ENCODE data around the gene PRMT2.
"Not testable (repeated sequence)": the region's sequence is repeated elsewhere in the genome, so short reads cannot be mapped to it uniquely, and the experiment has no call there.

The PRMT2 gene

GRCh38 chr21:46676542-46676941 is 41.1 kb downstream of the PRMT2 start:
- not testable (repeated sequence) for DNase-seq

- not testable (repeated sequence) for DNase-seq
These were observed 46.1 kb downstream of the PRMT2 start for GRCh38 chr21:46681593-46681992.

GRCh38 chr21:46698652-46699051 is 63.2 kb downstream of the PRMT2 start:
- DNase-seq, result not testable (repeated sequence)

GRCh38 chr21:46699104-46699503 is 63.6 kb downstream of the PRMT2 start:
- not testable (repeated sequence) for DNase-seq
